GM12874 (cell line): ENCODE data around the gene RAD9A.

Experiments used
- TF ChIP-seq, protein P1 (sequence below): IDR thresholded peaks from 2 replicates; pipeline ENCODE4 v1.5.1; 2011; ENCODE audit warnings: low read depth, mild to moderate bottlenecking, control low read depth, low read length, moderate library complexity; ENCODE audit not compliant: insufficient read depth

The RAD9A gene

DNA sequence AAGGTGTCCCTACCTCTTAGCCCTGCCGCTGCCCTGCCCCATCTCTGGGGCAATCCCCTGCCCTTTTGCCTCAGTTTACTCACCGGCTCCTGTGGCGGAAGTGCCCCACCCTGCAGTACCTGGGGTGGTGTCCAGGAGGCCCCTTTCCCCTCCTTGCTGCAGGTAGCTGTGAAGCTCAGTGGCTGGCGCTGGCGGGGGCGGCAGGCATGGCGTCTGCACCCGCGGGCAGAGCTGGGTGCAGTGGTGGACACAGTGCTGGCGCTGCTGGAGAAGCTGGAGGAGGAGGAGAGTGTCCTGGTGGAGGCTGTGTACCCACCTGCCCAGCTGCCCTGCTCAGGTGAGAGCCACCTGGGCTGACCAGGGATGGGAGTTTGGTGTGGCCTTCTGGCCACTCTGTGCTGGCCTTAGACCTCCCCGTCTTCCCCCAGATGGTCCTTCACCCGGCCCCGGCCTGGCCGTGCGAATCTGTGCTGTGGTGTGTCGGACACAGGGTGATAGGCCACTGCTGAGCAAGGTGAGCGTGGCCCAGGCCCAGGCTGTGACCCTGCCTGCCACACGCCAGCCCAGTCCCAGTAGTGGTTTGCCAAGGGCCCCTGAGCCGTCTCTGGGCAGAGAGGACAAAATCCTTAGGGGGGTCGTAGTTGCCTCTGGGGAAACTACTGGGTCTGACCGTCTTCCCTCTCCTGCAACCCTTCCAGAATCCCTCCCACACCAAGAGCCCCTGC is 27.7 kb downstream of the RAD9A start:
- TF ChIP-seq, protein P1, sequence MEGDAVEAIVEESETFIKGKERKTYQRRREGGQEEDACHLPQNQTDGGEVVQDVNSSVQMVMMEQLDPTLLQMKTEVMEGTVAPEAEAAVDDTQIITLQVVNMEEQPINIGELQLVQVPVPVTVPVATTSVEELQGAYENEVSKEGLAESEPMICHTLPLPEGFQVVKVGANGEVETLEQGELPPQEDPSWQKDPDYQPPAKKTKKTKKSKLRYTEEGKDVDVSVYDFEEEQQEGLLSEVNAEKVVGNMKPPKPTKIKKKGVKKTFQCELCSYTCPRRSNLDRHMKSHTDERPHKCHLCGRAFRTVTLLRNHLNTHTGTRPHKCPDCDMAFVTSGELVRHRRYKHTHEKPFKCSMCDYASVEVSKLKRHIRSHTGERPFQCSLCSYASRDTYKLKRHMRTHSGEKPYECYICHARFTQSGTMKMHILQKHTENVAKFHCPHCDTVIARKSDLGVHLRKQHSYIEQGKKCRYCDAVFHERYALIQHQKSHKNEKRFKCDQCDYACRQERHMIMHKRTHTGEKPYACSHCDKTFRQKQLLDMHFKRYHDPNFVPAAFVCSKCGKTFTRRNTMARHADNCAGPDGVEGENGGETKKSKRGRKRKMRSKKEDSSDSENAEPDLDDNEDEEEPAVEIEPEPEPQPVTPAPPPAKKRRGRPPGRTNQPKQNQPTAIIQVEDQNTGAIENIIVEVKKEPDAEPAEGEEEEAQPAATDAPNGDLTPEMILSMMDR: no peak

DNA sequence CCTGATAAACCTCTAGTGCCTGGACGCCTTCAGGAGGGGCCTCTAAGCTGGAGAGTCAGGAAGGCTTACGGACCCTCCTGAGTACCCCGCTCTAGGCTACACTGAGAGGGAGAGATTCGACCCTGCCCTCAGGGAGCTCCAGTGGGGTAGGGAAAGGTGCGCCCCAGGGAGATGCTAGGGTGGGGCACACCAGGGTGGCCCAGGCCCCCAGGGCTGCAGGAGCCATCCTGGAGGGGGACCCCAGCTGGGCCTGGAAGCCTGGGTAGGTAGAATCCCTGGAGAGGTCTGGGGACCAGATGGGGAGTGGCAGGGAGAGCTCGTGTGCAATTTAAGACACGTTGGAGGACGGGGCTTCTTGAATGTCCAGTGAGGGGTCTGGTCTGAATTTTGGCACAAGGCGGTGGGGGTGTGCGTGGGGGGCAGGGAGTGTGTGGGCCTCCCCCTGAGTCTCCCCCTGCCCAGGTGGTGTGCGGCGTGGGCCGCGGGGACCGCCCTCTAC is 28.4 kb downstream of the RAD9A start:
- TF ChIP-seq, protein P1: no peak

DNA sequence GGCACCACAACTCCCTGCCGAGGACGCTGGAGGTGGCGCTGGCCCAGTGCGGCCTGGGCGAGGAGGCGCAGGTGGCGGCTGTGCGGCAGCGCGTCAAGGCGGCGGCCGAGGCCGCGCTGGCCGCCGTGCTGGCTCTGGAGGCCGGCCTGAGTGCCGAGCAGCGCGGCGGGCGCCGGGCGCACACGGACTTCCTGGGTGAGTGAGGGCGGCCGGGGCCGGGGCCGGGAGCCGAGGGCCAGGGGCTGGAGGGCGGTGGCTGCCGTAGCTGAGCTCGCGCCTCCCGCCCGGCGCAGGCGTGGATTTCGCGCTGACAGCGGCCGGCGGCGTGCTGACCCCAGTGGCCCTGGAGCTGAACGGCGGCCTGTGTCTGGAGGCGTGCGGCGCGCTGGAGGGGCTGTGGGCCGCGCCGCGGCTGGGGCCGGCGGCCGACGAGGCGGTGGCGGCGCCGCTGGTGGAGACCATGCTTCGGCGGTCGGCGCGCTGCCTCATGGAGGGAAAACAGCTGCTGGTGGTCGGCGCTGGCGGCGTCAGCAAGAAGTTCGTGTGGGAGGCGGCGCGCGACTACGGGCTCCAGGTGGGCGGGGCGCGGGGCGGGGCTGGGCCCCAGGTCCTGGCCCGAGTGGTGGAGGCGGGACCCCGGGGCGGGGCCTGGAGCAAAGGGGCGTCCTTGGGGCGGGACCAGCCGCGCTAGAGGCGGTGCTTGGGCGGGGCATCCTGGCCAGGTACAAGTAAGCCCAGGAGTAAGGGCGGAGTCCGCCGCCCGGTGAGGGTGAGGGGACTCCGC is 29.1 kb downstream of the RAD9A start:
- TF ChIP-seq, protein P1: no peak

DNA sequence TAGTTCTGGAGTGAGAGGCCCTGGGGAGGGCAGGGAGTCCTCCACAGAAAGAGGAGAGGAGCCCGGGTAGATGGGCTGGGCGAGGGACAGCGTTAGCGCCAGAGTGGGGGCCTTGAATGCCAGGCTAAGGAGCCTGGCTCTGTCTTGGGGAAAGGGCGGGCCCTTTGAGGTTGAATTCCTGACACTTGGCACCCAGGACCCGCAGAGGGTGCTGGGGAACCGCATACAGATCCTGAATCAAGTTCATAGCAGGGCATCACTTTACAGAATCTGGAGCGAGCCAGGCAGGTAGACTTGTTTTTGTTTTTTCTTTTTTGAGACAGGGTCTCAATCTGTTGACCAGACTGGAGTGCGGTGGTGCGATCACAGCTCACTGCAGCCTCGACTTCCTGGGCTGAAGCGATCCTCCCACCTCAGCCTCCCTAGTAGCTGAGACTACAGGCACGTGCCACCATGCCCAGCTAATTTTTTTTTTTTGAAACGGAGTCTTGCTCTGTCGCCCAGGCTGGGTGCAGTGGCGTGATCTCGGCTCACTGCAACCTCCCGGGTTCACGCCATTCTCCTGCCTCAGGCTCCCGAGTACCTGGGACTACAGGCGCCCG is 29.7 kb downstream of the RAD9A start:
- TF ChIP-seq, protein P1: no peak

DNA sequence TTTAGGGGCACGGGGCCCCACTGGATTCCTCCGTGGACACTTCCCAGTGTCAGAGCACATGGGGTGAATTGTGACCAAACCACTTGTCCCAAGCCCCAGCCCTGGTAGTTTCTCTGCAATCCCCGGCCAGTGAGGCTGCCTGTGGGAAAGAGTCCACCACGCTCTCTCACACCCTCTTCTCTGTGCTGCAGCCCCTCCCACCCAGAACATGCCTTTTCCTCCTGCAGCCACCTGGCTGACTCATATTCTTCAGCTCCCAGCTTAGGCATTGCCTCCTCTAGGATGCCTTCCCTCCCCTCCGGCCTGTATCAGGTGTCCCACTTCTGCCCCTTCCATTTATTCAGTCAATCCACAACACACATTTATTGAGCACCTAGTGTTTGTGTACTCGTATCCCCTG is 31.1 kb downstream of the RAD9A start:
- TF ChIP-seq, protein P1: no peak

DNA sequence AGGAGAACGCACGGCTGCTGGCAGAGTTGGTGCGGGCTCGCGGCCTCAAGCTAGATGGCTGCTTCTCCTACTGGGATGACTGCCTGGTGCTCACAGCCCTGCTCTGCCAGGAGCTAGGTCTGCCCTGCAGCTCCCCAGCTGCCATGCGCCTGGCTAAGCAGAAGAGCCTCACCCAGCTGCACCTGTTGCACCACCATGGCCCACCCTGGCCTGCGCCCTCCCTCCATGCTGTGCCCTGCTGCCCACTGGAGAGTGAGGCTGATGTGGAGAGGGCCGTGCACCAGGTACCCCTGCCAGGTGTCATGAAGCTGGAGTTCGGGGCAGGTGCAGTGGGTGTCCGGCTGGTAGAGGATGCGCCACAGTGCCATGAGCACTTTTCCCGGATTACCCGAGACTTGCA is 31.7 kb downstream of the RAD9A start:
- TF ChIP-seq, protein P1: no peak
